A673 (cell line): Measurements from ENCODE around the gene OR11G2. TPM values are rescaled to one million over a fixed set of nuclear protein-coding genes. Genes with fewer than 3 reads are reported as not detected.

ENCODE experiments used
- BruUV-seq: library from RNA; stranded (reverse); fragments of 400-500 nt; replicated peaks from 2 replicates; lab custom pipeline; 2021; lab: Mats Ljungman, UMichigan
- CTCF ChIA-PET: fragments of 300-600 bp; sonication (Branson Sonifier 250); formaldehyde crosslinking; loops from one replicate; lab custom pipeline; 2022; ENCODE audit warnings: antibody characterized with exemption; lab: Charles Lee
- POLR2A ChIA-PET: fragments of 300-600 bp; sonication (Branson Sonifier 250); formaldehyde crosslinking; loops from one replicate; lab custom pipeline; 2022; ENCODE audit warnings: antibody characterized with exemption; ENCODE audit not compliant: low non-redundant PET; lab: Charles Lee
- DNase-seq: peaks from one replicate; pipeline ENCODE4 v3.0.0-alpha.2; 2015; ENCODE audit warnings: low spot score
- H3K27ac ChIP-seq: fragments of 200-600 bp; sonication (generic); 2 replicates; pipeline ENCODE4 v1.5.1; 2016; ENCODE audit warnings: mixed run types, low read depth, mild to moderate bottlenecking, mixed read lengths, antibody characterized with exemption, low read length; ENCODE audit not compliant: poor library complexity, severe bottlenecking
- H3K27me3 ChIP-seq: fragments of 200-600 bp; sonication (generic); replicated peaks from 2 replicates; pipeline ENCODE4 v1.6.1; 2017; ENCODE audit warnings: mixed run types, low read depth, mild to moderate bottlenecking, mixed read lengths, antibody characterized with exemption, low read length; ENCODE audit not compliant: insufficient read depth, poor library complexity
- H3K36me3 ChIP-seq: fragments of 200-600 bp; sonication (generic); 2 replicates; pipeline ENCODE4 v1.6.1; 2016; ENCODE audit warnings: mixed run types, mild to moderate bottlenecking, mixed read lengths, antibody characterized with exemption, low read length; ENCODE audit not compliant: insufficient read depth, poor library complexity, severe bottlenecking
- H3K4me1 ChIP-seq: fragments of 200-600 bp; sonication (generic); 2 replicates; pipeline ENCODE4 v1.6.1; 2017; ENCODE audit warnings: mixed run types, mild to moderate bottlenecking, mixed read lengths, antibody characterized with exemption, low read length; ENCODE audit not compliant: insufficient read depth, poor library complexity, severe bottlenecking
- H3K4me3 ChIP-seq: fragments of 200-600 bp; sonication (generic); 2 replicates; pipeline ENCODE4 v1.5.1; 2016; ENCODE audit warnings: low read depth, mixed run types, mild to moderate bottlenecking, mixed read lengths, low read length; ENCODE audit not compliant: poor library complexity, severe bottlenecking
- H3K9me3 ChIP-seq: fragments of 200-600 bp; sonication (generic); 2 replicates; pipeline ENCODE4 v1.6.1; 2016; ENCODE audit warnings: mixed run types, low read depth, mild to moderate bottlenecking, mixed read lengths, antibody characterized with exemption, low read length; ENCODE audit not compliant: poor library complexity, severe bottlenecking
- CTCF ChIP-seq: fragments of 300-800, 200-600 bp; sonication (generic); conservative IDR thresholded peaks from 2 replicates; pipeline ENCODE4 v1.5.1; 2017; ENCODE audit warnings: low read depth, mild to moderate bottlenecking, antibody characterized with exemption, low read length, moderate library complexity, mixed read lengths
- EZH2 ChIP-seq: fragments of 200-600 bp; sonication (generic); IDR thresholded peaks from 2 replicates; pipeline ENCODE4 v1.6.1; 2017; ENCODE audit warnings: borderline replicate concordance, low read depth, mild to moderate bottlenecking, mixed read lengths, antibody characterized with exemption, low read length; ENCODE audit not compliant: poor library complexity, severe bottlenecking
- intact Hi-C: fragments of 100-400 bp; cut with micrococcal nuclease; formaldehyde crosslinking; loops from one replicate; pipeline ENCODE4 v1.10.0; 2022; ENCODE audit not compliant: unreplicated experiment
- total RNA-seq: library from RNA; stranded (reverse); gene quantifications from 2 replicates; pipeline ENCODE4 v1.2.3, GENCODE V29; 2021

Gene OR11G2
- total RNA-seq, 1 experiment from 2014 or later, result not detected

DNA sequence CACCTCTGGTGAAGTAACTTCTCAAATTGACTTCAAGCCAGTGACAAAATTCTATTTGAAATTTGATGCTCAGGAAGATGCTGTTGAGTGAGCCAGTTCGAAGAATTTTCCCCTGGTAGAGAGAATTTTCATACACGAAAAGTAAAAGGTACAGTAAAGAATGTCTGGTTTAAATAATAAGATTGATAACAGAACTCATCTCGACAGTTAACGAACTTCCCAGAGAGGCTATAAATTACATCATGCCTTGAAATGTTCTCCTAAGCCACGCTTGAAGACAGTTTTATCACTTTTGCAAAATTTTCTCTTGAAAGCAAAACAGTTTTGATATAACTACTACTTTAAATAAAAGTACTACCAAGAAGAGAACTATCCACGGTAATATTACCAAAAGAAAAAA lies 14.4 kb upstream of the OR11G2 start:
- no TSS peak for BruUV-seq
- POLR2A ChIA-PET, result no interaction called here
- Histone ChIP-seq H3K4me3 (no peak overlapping the region), H3K27ac (no peak overlapping the region), H3K9me3 (no peaks in the 10 kb centered on the region), H3K4me1 (no peaks in the 10 kb centered on the region), H3K27me3 (no peaks in the 10 kb centered on the region), H3K36me3 (no peaks in the 10 kb centered on the region)
- no peak for TF ChIP-seq EZH2
- TF ChIP-seq CTCF, result no peak
- CTCF ChIA-PET, result no interaction called here
- intact Hi-C loops, result no loop called here
- DNase-seq, result no peak

DNA sequence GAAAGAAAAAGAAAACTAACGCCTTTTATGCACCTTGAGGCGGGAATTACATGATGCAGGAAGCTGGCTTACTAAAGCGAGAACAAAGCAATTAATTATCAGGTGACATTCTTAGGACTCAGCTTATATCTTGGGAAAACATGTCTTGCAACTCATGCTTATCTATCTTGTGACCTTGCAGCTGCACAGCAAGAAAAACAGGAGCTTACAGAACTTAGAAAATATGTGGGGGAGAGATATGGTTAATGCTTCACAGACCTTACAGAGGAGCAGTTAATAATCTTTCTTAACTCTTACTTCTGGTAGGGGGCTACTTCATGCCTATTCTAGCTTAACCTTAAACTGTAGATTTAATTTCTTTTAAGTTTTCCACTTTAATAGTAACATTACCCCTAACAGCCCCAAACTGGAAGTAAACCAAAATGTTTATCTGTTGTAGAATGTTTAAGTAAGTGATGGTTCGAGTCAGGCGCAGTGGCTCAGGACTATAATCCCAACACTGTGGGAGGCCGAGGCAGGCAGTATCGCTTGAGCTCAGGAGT lies 13.2 kb upstream of the OR11G2 start:
- no peaks in the 10 kb centered on the region for H3K4me1 ChIP-seq
- DNase-seq, result no peak
- POLR2A ChIA-PET, result no interaction called here
- TF ChIP-seq EZH2 (no peak), CTCF (no peak)
- no peaks in the 10 kb centered on the region for H3K36me3 ChIP-seq
- CTCF ChIA-PET, result no interaction called here
- no peak overlapping the region for H3K4me3 ChIP-seq
- no peak overlapping the region for H3K27ac ChIP-seq
- H3K27me3 ChIP-seq, result no peaks in the 10 kb centered on the region
- BruUV-seq, result no TSS peak
- no peaks in the 10 kb centered on the region for H3K9me3 ChIP-seq
- intact Hi-C loops, result no loop called here

GRCh38 chr14:20179218-20179617 lies 11.5 kb upstream of the OR11G2 start:
- TF ChIP-seq EZH2, result no peak
- no peak for TF ChIP-seq CTCF
- Histone ChIP-seq H3K36me3 (no peaks in the 10 kb centered on the region), H3K27me3 (no peaks in the 10 kb centered on the region), H3K4me3 (no peak overlapping the region), H3K27ac (no peak overlapping the region), H3K9me3 (no peaks in the 10 kb centered on the region), H3K4me1 (no peaks in the 10 kb centered on the region)
- no TSS peak for BruUV-seq
- no peak for DNase-seq
- ChIA-PET POLR2A (no interaction called here), CTCF (no interaction called here)
- intact Hi-C loops, result no loop called here
